RWPE2 (cell line): Measurements from ENCODE around the gene TSEN2.
"Not testable (repeated sequence)": the region's sequence is repeated elsewhere in the genome, so short reads cannot be mapped to it uniquely, and the experiment has no call there.

ENCODE experiments used
- ATAC-seq: fragments of 200-7000 bp; cut with Tn5 transposase; 3 replicates; pipeline ENCODE4 v1.9.1; 2021; ENCODE audit warnings: low read depth
- DNase-seq: peaks from one replicate; pipeline ENCODE4 v3.0.0-alpha.2; 2020; ENCODE audit warnings: low spot score
- H3K27ac ChIP-seq: fragments of 450-650 bp; 2 replicates; pipeline ENCODE4 v1.5.1; 2017; ENCODE audit warnings: mild to moderate bottlenecking; ENCODE audit not compliant: poor library complexity, severe bottlenecking
- H3K27me3 ChIP-seq: fragments of 250-450 bp; sonication (Bioruptor Pico); 2 replicates; pipeline ENCODE4 v1.5.1; 2021; ENCODE audit warnings: mild to moderate bottlenecking, moderate library complexity; ENCODE audit not compliant: insufficient read depth, poor library complexity, severe bottlenecking
- H3K36me3 ChIP-seq: fragments of 250-450 bp; sonication (Bioruptor Pico); 2 replicates; pipeline ENCODE4 v1.5.1; 2020; ENCODE audit warnings: low read depth, mild to moderate bottlenecking, moderate library complexity
- H3K4me1 ChIP-seq: fragments of 250-450 bp; sonication (Bioruptor Pico); 2 replicates; pipeline ENCODE4 v1.5.1; 2021; ENCODE audit warnings: mild to moderate bottlenecking, moderate library complexity; ENCODE audit not compliant: insufficient read depth, poor library complexity, severe bottlenecking
- H3K4me3 ChIP-seq: fragments of 250-450 bp; sonication (Bioruptor Pico); 2 replicates; pipeline ENCODE4 v1.5.1; 2021; ENCODE audit warnings: mild to moderate bottlenecking, moderate library complexity; ENCODE audit not compliant: severe bottlenecking
- H3K9me3 ChIP-seq: fragments of 250-450 bp; sonication (Bioruptor Pico); 2 replicates; pipeline ENCODE4 v1.5.1; 2021; ENCODE audit warnings: mild to moderate bottlenecking, moderate library complexity; ENCODE audit not compliant: severe bottlenecking
- CTCF ChIP-seq: fragments of 450-650 bp; IDR thresholded peaks from one replicate; pipeline ENCODE4 v1.5.1; 2017; ENCODE audit warnings: mild to moderate bottlenecking, moderate library complexity; ENCODE audit not compliant: poor library complexity, severe bottlenecking

Gene TSEN2

GRCh38 chr3:12447075-12447474 lies 37.2 kb upstream of the TSEN2 start:
- ATAC-seq (no peak), DNase-seq (no peak)
- Histone ChIP-seq H3K4me3 (no peak overlapping the region), H3K27me3 (no peaks in the 10 kb centered on the region), H3K9me3 (no peaks in the 10 kb centered on the region), H3K4me1 (peaks cover 16% of the 10 kb centered on the region), H3K36me3 (no peaks in the 10 kb centered on the region), H3K27ac (no peak overlapping the region)
- TF ChIP-seq CTCF, result no peak

- H3K27ac ChIP-seq, H3K27me3 ChIP-seq, H3K36me3 ChIP-seq, ATAC-seq, H3K4me3 ChIP-seq, H3K9me3 ChIP-seq: not testable (repeated sequence)
- peak; percentile 16 for DNase-seq
- peaks cover 16% of the 10 kb centered on the region for H3K4me1 ChIP-seq
Measured at GRCh38 chr3:12448404-12449202, 35.7 kb upstream of the TSEN2 start.

DNA sequence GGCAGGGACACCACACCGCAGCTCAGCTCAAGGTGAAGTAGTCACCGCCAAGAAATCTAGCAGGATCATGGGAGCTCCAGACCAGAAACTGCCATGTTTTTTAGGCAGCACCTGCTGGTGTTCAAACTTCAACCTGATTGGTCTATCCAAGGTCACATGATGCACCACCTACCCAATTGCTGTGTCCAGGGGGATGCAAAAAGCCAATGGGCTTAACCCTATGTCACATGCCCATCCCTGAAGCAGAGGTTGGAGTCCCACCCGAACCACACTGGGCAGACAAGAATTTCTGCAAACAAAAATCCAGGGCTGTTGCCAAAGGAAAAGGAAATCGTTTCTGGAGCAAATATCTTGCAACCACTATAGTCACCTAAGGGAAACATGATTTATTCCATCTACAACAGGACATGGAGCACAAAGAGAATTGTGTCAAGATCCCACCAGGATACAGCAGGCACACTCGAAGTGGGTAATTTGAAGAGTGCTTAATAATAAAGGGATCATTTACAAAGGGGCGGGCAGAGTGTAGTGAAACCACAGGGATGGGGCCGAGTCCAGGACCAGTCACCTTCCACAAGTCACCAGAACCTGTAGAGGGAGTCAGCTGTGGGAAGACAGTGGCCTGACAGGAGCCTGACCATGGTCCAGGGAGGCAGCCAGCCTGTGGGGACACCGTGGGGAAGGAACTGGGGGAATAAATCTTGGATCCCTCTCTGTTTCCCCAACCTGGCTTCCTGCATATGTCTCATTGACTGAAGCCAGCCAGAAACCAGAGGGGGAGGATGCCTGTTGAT lies 34.2 kb upstream of the TSEN2 start:
- H3K27ac ChIP-seq, result no peak overlapping the region
- no peaks in the 10 kb centered on the region for H3K27me3 ChIP-seq
- no peak for TF ChIP-seq CTCF

DNA sequence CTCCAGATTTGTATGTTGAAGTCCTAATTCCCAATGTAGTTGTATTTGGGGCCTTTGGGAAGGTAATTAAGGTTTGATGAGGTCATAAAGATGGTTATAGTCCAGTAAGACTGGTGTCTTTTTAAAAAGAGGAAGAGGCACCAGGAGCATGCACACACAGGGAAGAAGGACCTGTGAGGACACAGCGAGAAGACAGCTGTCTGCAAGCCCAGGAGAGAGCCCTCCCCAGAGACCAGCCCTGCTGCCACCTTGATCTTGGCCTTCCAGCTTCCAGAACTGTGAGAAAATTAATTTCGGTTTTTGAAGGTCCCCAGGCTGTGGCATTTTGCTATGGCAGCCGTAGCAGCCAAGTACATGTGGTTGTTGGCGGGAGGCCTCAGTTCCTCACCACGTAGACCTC lies 32.8 kb upstream of the TSEN2 start:
- Histone ChIP-seq H3K27ac (no peak overlapping the region), H3K4me1 (peaks cover 12% of the 10 kb centered on the region), H3K27me3 (no peaks in the 10 kb centered on the region), H3K9me3 (no peaks in the 10 kb centered on the region), H3K36me3 (no peaks in the 10 kb centered on the region), H3K4me3 (no peak overlapping the region)
- DNase-seq (peak; percentile 15), ATAC-seq (no peak)
- no peak for TF ChIP-seq CTCF

More for the DNA sequence above, 34.2 kb upstream of the TSEN2 start:
- Histone ChIP-seq H3K36me3 (no peaks in the 10 kb centered on the region), H3K9me3 (no peaks in the 10 kb centered on the region), H3K4me3 (no peak overlapping the region), H3K4me1 (peaks cover 17% of the 10 kb centered on the region)
- ATAC-seq (no peak), DNase-seq (peak; percentile 27)

- no peak for TF ChIP-seq CTCF
- ATAC-seq (no peak), DNase-seq (no peak)
- H3K9me3 ChIP-seq, result no peaks in the 10 kb centered on the region
- peaks cover 12% of the 10 kb centered on the region for H3K4me1 ChIP-seq
- no peak overlapping the region for H3K27ac ChIP-seq
- H3K27me3 ChIP-seq, result no peaks in the 10 kb centered on the region
- no peak overlapping the region for H3K4me3 ChIP-seq
- no peaks in the 10 kb centered on the region for H3K36me3 ChIP-seq
Measured at GRCh38 chr3:12451960-12452359, 32.3 kb upstream of the TSEN2 start.
